GM10847 (cell line): ENCODE data around the gene PTPRR.

Source experiments
- POLR2A ChIP-seq: IDR thresholded peaks from 2 replicates; pipeline ENCODE4 v1.6.1; 2011; ENCODE audit not compliant: insufficient read length; ENCODE audit errors: extremely low read depth

PTPRR gene

DNA sequence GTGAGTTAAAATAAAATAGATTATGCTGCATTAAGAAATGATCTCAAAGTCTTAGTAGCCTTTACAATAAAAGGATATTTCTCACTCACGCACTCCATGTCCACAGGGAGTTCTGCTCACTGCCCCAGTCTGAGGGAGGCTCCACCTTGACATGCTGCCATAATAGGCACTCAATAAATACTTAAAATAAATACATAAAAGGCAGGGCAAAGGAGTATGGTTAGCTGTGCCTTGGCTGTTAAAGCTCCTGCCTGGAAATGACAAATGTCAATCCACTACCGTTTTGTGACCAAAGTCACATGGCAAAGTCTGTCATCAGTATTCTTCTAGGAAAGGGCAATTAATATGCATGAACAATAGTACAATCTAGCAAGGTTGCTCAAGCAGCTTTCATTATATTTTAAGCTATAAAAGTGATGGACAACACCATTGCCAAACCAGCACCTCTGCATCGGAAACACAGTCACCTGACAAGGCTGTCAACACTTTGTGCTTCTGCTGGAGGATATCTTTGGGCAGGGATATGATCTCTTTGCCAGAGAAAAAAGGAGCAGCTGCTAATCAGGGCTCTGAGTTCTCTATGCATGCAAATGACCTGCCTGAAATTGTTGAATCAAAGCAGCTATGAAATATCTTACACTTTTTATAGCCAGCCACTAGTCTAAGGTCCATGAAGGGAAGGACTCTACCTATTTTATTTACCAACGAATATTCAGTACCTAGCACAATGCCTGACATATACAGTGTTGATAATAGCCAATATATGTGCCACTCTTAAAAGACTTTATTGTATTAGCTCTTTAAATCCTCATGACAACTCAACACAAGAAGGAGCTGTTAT lies 90.1 kb downstream of the PTPRR start:
- TF ChIP-seq POLR2A, result no peak

DNA sequence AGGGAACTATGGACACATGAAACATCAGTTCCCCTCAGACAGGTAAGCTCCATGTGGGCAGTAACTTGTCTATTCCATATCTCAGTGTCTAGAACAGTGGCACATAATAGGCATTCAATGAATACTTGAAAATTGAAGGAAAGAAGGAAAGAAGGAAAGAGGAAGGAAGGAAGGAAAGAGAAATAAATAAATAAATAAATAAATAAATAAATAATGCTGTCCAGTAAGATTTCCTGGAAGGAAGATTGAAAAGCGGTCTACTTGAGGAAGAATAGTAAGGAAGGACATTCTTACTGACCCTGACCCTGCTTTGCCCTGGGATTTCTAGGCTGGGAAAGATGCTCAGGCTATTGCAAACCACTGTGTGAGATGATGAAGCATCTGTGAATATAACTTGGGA lies 91.5 kb downstream of the PTPRR start:
- TF ChIP-seq POLR2A, result no peak

GRCh38 chr12:70828351-70828750 lies 92.2 kb downstream of the PTPRR start:
- TF ChIP-seq POLR2A, result no peak

GRCh38 chr12:70826156-70826555 lies 94.4 kb downstream of the PTPRR start:
- TF ChIP-seq POLR2A, result no peak

- no peak for TF ChIP-seq POLR2A
These were observed 96.0 kb downstream of the PTPRR start for GRCh38 chr12:70824511-70824910.

DNA sequence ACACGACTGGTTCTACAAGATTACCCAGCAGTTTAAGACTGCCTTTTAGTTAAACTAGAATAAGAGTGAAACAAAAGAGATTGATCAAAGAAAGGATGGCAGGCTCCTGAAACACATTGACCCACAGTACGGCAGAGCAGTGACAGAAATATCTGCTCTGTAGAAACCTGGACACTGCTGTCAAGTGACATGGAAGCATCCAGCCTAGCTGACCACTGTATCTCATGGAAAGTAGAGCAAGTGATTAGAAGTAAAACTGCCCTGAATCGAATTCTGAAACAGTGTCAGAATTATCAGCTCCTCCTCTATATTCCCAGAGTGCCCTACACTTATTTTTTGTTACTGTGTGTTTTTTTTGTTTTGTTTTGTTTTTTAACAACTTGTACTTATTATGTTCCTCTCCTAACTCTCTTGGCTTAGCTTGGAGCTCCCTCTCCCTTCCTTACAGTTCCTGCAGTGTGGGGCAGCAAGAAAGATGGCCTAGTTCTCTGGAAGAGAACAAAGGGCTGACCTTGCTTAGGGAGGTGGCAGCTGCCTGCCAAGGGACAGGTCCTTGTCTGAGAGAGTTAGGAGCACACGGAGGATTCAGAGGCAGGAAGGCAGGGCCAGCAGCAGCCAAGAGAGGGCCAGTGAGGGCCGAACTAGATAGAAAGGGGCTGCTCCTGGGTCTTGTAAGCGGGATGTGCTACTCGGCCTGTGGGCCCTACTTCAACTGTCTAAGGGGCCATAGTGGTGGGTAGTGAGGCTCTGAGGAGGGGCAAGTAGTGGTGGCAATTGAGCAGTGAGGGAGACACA lies 97.2 kb downstream of the PTPRR start:
- TF ChIP-seq POLR2A, result no peak

GRCh38 chr12:70822412-70822811 lies 98.1 kb downstream of the PTPRR start:
- TF ChIP-seq POLR2A, result no peak

GRCh38 chr12:70815971-70816391 lies 104.6 kb downstream of the PTPRR start:
- no peak for TF ChIP-seq POLR2A

DNA sequence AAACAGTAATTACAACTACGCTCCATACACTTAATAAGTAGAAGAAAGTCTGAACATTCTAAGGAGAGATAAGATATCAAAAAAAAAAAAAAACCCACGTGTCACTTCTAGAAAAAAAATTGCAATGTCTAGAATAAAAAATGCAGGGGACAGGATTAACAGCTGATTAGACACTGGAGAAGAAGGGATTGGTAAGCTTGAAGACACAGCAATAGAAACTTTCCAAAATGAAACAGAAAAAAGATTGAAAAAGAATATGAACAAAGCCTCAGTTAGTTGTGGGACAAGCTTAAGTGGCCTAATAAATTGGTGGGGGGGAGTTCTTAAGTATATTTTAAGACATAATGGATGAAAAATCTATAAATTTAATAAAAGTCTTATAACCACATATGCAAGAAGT lies 105.5 kb downstream of the PTPRR start:
- TF ChIP-seq POLR2A, result no peak

DNA sequence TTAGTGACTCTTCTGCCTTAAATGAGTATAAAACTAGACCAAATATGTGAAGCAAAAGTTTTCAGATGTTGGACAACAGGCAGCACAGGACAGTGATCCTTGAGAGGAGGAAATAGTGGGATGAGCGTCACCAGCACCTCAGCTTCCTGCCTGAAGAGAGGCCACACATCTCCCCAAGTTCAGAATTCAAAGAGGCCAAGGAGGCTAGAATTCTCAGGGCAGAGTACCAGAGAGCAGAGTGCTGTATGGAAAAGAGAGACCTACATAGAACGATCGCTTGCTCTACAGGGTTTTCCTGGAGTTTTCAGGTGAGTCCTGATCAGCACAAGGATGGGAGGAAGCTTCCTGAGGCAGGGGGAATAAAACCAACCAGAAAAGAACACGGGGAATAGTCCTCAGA lies 107.0 kb downstream of the PTPRR start:
- no peak for TF ChIP-seq POLR2A

- no peak for TF ChIP-seq POLR2A
These were observed 108.4 kb downstream of the PTPRR start for GRCh38 chr12:70812136-70812535.

- TF ChIP-seq POLR2A, result no peak
These were observed 110.7 kb downstream of the PTPRR start for GRCh38 chr12:70809887-70810286.

DNA sequence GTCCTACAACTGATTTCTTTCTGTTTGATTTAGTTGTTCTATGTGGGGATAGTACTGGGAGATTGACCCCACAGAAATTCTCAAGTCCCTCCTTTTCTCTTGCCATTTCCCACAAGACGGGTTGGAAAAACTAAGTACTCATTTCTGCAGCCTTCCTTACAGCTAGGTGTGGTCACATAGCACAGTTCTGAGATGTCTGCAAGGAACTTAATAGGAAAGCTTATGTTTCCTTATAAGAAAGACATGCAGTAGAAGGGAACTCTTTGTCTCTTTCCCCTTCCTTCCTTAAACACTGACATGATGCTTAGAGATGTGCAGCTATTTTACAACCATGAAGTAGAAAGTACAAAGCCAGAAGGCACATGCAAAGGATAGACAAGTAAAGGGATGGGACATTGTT lies 113.7 kb downstream of the PTPRR start:
- no peak for TF ChIP-seq POLR2A

GRCh38 chr12:70806043-70806442 lies 114.5 kb downstream of the PTPRR start:
- TF ChIP-seq POLR2A, result no peak

- TF ChIP-seq POLR2A, result no peak
These were observed 122.3 kb downstream of the PTPRR start for GRCh38 chr12:70798016-70798783.

GRCh38 chr12:70796989-70797388 lies 123.5 kb downstream of the PTPRR start:
- no peak for TF ChIP-seq POLR2A

DNA sequence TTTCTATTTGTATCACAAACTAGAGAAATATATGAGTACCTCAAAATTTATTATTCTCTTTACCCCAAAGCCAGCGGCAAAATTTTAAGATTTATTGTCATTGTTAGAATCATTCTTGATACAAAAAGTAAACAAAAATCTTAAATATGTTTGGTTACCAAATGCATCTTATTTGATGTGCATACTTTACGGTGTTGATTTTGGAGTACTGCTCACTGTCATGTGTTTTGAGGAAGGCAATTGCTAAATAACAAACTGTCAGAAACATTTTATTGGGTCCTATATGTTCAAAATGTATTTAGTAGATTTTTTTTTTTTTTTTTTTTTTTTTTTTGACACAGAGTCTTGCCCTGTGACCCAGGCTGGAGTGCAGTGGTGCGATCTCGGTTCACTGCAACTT lies 124.9 kb downstream of the PTPRR start:
- TF ChIP-seq POLR2A, result no peak
